Stimulated activated CD4-positive, alpha-beta T cell treated with anti-CD3 and anti-CD28 coated beads, Interleukin-2, amount 100 ng/mL, for 48 hours (primary cell): ENCODE data around the gene XIRP2.
"Not testable (repeated sequence)": the region's sequence is repeated elsewhere in the genome, so short reads cannot be mapped to it uniquely, and the experiment has no call there.

Experiments used
- DNase-seq, 2 donors: peaks; one replicate each; pipeline ENCODE4 v3.0.0-alpha.2; 2020

Gene XIRP2

GRCh38 chr2:167052825-167053224 is 164.5 kb downstream of the XIRP2 start:
- DNase-seq, result no peak

GRCh38 chr2:167054881-167055280 is 166.6 kb downstream of the XIRP2 start:
- no peak for DNase-seq

GRCh38 chr2:167057446-167057845 is 169.2 kb downstream of the XIRP2 start:
- DNase-seq, result no peak

- DNase-seq, result no peak
Measured at GRCh38 chr2:167059173-167059572, 170.9 kb downstream of the XIRP2 start.

GRCh38 chr2:167069855-167070254 is 181.6 kb downstream of the XIRP2 start:
- no peak for DNase-seq

DNA sequence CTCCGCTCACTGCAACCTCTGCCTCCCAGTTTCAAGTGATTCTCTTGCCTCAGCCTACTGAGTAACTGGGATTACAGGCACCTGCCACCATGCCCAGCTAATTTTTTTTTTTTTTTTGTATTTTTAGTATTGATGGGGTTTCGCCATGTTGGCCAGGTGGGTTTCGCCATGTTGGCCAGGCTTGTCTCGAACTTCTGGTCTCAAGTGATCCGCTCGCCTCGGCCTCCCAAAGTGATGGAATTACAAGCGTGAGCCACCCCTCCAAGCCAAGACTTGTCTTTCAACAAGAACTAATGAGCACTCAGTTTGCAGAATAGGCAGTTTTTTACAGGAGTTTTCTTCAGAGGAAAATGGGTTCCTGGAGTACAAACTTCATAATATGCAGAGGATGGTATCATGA is 187.4 kb downstream of the XIRP2 start:
- DNase-seq, result not testable (repeated sequence)

- DNase-seq, result not testable (repeated sequence)
Measured at GRCh38 chr2:167098931-167099330, 210.7 kb downstream of the XIRP2 start.

- no peak for DNase-seq
Measured at GRCh38 chr2:167100506-167100905, 212.2 kb downstream of the XIRP2 start.

DNA sequence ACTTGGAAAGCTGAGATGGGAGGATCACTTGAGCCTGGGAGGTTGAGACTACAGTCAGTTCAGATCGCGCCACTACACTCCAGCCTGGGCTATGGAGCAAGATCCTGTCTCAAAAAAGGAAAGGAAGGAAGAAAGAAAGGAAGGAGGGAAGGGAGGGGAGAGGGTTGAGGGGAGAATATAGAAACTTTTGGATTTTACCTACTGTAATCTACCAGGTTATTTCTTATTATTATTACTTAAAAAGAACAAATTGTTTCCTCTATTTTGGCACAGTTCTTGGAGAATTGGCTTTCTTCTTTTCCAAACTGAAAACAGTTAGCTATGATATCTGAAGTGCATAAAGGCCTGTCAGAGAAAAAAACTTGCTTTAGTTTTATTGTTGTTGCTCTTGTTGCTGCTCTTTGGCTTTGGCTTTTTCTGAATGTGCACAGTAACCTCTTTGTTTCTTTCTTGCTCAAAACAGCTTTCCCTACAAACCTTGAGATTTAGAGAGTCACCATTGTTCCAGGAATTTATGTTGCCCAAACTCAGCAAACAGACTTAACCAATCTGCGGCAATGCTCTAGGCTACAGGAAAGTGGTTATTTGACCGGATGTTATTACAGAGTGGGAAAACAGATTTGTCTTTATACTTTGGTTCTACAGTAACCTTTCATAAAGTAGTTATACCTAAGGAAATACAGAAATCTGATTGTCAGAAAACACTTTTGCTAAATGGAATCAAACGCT is 214.9 kb downstream of the XIRP2 start:
- DNase-seq, result no peak

DNA sequence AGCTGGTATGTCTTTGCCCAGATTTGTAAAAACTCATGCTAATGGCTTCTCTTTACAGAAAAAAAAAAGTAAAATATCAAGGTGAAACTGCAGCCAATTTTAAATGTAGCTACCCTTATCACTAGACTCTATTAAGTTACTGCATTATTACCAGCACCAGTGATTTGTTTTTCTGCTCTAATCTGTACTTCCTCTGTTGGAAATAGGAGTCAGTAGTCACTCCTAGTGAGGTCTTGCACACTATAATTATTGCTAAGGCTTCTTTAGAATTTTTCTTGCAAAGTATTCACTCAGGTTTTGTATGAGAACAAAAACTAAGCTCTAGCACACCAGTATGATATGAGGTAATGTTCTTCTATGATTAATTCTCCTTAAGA is 215.5 kb downstream of the XIRP2 start:
- no peak for DNase-seq

GRCh38 chr2:167104691-167105090 is 216.4 kb downstream of the XIRP2 start:
- DNase-seq, result no peak

GRCh38 chr2:167109682-167110081 is 221.4 kb downstream of the XIRP2 start:
- not testable (repeated sequence) for DNase-seq

DNA sequence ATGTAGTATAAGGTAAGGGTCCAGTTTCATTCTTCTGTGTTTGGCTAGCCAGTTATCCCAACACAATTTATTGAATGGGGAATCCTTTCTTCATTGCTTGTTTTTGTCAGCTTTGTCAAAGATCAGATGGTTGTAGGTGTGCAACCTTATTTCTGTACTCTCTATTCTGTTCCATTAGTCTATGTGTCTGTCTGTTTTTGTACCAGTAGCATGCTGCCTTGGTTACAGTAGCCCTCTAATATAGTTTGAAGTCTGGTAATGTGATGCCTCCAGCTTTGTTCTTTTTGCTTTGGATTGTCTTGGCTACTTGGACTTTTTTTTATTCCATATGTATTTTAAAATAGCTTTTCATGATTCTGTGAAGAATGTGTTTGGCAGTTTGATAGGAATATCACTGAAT is 222.1 kb downstream of the XIRP2 start:
- DNase-seq, result no peak

DNA sequence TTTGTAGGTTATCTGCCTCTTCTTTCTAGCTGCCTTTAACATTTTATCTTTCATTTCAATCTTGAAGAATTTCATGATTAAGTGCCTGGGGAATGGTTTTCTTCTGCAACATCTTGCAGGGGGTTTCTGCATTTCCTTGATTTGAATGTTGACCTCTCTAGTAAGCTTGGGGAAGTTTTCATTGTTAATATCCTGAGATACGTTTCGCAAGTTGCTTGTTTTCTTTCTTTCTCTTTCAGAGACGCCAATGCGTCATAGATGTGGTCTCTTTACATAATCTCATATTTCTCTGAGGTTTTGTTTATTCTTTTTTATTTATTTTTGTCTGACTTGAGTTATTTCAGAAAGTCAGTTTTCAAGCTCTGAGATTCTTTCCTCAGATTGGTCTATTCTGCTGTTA is 225.7 kb downstream of the XIRP2 start:
- no peak for DNase-seq

DNA sequence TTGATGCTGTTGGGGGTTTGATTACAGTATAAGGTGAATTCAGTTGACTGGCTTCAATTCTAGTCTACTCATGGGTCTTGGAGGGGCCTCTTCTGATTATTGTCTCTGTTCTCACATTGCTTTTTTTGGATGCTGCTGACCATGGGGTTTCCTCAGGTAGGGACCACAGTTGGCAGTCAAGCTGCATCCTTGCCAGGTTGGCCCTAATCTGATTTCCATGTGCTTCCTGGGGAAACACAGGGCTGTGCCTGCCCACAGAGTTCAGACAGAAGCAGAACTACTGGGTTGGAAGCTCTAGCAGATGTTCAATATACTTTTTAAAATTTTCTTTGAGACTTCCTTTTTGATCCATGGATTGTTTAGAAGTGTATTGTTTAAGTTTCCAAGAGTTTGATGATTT is 227.3 kb downstream of the XIRP2 start:
- no peak for DNase-seq

DNA sequence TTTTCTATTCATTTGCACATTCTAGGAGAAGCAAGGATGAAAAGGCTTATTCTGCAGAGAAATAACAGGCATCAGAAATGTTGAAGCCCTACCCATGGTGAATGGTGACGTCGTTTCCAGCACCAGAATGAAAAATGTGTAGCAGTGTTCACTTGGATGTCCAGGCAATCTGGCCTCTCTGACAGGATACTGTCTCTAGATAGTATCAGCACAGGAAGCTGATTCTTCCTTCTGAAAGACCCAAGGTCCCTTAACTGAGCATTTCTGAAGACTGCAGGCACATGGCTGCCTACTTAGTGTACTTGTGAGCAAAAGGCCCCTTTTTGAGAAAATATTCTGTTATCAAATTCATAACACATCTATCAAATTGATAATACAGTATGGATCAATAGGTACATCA is 234.1 kb downstream of the XIRP2 start:
- no peak for DNase-seq

- no peak for DNase-seq
Measured at GRCh38 chr2:167126165-167126564, 237.9 kb downstream of the XIRP2 start.

GRCh38 chr2:167127135-167127534 is 238.9 kb downstream of the XIRP2 start:
- DNase-seq, result no peak

- no peak for DNase-seq
Measured at GRCh38 chr2:167128130-167128529, 239.8 kb downstream of the XIRP2 start.

- no peak for DNase-seq
Measured at GRCh38 chr2:167132066-167132465, 243.8 kb downstream of the XIRP2 start.

- no peak for DNase-seq
Measured at GRCh38 chr2:167132906-167133555, 244.8 kb downstream of the XIRP2 start.

GRCh38 chr2:167133614-167134013 is 245.3 kb downstream of the XIRP2 start:
- no peak for DNase-seq

DNA sequence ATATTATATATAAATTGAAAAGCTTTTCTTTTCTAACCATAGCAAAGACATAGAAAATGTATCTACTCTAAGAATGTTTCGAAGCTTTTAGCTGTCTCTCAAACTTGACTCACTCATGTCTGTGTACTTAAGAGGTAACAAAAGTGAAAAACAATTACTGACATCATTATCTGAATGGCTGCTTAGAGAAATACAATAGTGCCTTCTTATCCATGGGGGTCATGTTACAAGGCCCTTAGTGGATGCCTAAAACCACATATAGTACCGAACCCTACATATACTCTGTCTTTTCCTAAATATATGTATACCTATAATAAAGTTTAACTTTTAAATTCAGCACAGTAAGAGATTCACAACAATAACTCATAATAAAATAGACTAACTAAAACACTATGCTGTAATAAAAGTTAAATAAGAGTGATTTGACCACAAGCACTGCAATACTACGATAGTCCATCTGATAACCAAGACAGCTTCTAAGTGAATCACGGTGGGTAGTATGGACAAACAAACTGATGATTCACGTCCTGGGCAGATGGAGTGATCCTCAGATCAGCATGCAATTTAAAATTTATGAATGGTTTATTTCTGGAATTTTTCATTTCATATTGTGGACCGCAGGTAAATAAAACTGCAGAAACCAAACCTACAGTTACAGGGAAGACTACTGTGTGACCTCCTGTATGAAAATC is 246.2 kb downstream of the XIRP2 start:
- no peak for DNase-seq

DNA sequence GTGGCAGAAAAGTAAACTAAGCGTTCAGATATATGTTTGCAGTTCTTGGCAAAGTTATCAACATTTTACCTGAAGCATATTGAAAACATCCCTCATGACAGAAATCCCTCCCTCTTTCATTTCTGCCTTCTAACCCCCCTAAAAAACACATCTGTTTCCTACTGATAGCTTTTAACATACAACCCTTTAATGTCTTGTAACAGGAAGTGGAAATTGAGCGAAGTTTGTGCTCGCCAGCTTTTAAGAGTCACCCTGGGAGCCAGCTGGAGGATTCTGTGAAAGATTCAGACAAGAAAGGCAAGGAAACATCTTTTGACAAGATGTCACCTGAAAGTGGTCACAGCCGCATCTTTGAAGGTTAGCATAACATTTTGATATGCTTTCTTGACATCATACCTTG is 247.4 kb downstream of the XIRP2 start:
- DNase-seq, result no peak
